Activated T-cell treated with anti-CD3 and anti-CD28 coated beads, Interleukin-2, amount 50 U/mL, for 48 hours (primary cell): ENCODE data around the gene COPRS.
A peak's percentile ranks its signal among the peaks of the same experiment; 100 is the strongest.
"Not testable (repeated sequence)": the region's sequence is repeated elsewhere in the genome, so short reads cannot be mapped to it uniquely, and the experiment has no call there.

Experiments used
- DNase-seq, 2 experiments: peaks; one replicate each; pipeline ENCODE4 v3.0.0-alpha.2; 2020

COPRS gene

DNA sequence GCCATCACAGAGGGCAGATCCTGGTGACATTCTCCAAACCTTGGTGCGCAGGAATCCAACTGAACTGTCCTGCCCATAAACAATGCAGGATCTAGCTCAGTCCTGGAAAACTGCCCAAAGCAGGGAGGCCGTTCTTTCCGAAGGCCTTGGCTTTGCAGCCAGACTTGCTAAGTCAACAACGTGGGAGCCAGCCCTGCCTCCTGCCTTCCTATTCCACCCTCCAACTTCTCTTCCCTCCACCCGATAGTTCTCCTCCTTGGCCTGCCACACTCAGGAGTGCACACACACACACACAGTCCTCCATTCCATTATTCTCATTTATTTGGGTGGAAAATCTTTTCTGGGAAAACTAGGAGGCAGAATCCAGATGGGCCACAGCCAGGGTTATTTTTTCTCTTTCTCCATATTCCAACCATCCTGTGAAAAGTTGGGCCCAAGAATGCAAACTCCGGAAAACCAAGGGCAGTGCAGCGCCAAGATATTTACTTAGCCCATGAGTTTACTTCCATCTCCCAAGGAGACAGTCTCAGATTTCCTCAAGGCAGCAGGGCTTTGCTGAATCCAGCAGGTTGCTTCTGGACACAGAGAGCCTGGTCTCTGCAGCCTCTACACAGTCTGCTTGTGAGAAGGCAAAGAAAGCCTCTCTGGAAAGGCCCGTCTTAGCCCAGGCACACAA, 15.8 kb downstream of the COPRS start:
- no peak for DNase-seq

DNA sequence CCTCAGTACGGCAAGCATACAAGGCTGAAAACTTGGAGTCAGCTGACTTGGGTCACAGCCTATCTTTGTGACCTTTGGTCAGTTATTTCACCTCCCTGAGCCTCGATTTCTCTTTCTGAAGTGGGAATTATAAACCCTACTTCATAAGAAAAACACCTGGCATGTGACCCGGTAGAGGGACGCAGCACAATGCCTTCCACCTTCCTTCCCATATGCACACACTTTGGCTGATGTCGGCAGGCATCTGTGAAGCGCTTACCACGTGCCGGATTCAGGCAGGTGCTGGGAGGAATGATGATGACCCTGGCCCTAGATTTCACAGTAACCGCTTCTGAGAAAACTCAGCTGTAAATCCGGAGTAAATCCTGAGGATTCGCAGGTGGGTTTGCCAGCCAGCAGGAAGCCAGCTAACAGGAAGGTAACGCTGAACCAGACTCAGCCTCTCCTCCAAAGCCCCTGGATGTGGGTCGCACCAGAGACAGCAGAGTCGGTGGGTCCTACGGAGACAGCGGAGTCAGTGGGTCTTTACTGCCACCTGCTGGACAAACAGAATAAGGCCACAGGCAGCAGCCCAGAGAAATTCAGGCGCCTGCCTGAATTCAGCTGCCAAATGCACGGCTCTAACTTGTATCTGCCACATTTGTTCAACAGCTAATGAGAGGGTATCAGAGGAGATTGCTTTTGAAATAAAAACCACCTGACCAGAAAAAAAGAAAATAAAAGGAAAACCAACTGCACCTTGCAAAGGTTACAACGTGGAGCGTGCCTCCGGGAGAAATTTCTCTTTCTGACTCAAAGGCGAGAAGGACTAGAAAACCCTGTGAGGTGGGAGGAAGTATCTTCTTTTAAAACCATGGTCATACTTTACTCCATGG, 16.6 kb downstream of the COPRS start:
- DNase-seq, result peak; percentile 73 to 76

DNA sequence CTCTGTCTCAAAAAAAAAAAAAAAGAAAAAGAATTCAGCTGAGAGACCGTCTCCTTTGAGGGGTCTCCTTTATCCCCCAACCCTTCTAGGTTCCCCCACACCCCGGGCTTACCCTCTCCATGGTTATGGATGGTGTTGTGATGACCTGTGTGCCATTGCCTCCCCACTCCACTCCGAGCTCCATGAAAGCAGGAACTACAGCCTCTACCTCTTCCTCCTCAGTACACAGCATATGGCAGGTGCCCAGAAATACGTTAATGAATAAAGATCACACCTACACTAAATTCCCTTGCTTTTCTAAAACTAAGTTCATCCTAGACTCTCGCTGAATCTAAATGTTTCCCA, 17.2 kb downstream of the COPRS start:
- DNase-seq, result no peak

DNA sequence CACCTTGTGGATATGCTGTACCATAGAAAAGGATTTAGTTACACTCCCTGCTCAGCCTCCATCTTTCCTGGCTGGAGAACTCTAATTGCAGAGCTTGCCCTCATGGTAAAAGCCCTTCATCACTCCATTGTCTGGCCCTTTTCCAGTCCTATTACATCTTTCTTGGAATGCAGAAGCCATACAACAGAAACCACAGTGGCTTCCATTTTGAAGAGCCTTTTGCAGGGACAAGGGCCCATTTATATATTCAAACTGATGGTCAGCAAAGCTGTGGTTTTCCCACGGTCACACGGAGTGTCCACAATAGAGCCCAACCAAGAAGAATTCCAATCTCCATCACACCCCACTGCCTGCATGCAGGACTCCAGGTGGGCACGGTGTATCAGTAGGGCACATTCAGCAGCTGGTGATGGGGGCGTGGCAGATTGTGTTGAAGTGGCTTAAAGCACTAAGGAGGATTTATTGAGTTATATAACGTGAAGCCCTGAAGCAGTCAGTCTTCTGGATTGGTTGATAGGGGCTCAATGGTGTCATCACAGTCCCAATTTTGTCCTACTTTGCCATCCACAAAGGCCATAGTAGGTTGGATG, 20.3 kb downstream of the COPRS start:
- DNase-seq, result no peak

DNA sequence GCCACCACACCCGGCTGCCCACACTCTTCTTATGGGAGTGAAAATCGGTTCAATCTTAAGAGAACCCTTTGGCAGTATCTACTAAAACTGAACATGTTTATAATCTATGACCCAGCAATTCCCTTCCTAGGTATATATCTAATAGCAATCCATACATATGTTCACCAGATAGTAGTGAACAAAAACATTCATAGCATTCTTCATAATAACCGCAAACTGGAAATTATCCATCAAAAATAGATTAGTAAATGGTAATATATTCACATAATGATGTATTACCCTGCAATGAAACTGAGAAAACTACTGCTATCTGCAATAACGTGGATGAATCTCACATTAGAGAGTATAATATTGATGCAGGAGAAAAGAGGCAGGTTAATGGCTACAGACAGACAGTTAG, 23.1 kb downstream of the COPRS start:
- no peak for DNase-seq

DNA sequence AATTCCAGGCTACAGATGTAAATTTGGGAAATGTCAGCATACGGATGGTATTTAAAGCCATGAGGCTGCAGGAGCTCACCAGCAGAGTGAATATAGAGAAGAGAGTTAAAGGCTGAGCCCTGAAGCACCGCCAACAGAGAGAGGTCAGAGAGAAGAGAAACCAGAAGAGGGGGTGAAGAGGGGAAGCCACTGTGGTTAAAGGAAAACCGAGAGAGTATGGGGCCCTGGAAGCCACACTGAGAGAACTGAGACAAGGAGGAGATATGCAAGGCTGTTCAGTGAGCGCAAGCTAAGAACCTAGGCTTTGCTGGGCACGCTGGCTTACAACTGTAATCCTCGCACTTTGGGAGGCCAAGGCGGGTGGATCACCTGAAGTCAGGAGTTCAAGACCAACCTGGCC, 24.6 kb downstream of the COPRS start:
- no peak for DNase-seq

DNA sequence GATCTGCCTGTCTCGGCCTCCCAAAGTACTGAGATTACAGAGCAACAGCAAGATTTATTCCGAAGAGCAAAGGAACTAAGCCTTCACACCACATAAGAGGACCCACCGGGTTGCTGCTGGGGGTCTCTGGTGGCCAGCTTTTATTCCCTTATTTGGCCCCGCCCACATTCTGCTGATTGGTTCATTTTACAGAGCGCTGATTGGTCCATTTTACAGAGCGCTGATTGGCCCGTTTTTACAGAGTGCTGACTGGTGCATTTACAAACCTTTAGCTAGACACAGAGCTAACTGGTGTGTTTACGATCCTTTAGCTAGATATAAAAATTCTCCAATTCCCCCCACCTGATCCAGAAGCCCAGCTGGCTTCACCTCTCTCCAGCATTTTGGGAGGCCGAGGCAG, 26.3 kb downstream of the COPRS start:
- DNase-seq, result no peak

DNA sequence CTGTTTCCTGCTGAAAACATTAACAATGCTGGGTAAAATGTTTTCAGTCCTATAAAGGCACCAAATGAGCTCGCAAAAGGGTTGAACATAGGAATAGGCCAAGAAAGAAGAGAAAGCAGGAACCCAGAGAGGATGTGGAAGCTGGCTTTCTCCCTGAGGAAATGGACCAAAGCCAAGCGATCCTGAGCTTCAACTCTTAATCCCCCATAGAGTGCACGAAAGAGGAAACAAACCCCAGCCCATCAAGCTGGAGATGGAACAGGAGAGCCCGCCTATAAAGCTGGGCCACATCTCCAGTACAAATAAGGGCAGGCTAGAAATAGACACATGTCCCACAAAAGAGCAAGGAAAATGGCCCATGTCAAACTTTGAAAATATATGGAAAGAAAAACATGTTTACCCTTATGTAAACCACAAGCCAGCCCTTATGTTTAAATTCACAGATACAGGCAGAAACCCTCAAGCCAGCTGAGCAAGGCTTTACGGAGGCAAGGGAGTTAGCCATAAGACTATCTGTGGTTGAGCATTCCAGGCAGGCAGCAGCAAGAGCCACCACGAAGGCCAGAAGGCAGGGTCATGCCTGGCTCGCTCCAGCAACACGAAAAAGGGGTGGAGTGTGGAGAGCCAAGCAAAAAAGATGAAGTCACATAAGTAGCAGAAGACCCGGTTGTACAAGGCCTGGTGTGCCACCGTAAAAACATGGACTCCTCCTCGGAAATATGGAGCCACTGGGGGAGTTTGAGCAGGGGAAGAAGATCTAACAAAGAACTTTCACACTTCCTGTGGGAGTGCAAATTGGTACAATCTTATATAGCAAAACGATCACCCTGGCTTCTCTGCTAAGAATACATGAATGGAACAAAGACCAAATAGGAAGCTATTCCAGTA, 27.8 kb downstream of the COPRS start:
- no peak for DNase-seq

DNA sequence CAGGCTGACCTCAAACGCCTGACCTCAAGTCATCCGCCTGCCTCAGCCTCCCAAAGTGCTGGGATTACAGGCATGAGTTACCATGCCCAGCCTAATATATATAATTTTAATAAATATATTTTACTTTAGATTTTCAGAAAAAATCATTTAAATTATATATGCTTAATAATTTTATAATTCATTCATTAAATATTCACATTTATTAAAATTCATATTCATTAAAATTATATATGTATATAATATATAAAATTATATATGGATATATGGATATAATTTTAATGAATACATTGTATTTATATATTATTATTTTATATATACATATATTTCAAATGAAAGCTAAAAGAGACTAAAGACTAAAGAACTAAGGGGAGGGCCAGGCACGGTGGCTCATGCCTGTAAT, 29.4 kb downstream of the COPRS start:
- no peak for DNase-seq

DNA sequence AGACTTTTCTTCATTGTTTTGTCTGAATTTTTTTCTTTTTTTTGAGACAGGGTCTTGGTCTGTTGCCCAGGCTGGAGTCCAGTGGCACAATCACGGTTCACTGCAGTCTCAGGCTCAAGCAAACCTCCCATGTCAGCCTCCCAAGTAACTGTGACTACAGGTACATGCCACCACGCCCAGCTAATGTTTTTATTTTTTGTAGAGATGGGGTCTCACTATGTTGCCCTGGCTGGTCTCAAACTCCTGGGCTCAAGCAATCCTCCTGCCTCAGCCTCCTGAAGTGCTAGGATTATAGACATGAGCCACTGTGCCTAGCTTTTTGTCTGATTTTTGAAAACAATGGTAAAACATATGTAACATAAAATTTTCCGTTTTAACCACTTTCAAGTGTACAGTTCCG, 30.1 kb downstream of the COPRS start:
- not testable (repeated sequence) for DNase-seq

DNA sequence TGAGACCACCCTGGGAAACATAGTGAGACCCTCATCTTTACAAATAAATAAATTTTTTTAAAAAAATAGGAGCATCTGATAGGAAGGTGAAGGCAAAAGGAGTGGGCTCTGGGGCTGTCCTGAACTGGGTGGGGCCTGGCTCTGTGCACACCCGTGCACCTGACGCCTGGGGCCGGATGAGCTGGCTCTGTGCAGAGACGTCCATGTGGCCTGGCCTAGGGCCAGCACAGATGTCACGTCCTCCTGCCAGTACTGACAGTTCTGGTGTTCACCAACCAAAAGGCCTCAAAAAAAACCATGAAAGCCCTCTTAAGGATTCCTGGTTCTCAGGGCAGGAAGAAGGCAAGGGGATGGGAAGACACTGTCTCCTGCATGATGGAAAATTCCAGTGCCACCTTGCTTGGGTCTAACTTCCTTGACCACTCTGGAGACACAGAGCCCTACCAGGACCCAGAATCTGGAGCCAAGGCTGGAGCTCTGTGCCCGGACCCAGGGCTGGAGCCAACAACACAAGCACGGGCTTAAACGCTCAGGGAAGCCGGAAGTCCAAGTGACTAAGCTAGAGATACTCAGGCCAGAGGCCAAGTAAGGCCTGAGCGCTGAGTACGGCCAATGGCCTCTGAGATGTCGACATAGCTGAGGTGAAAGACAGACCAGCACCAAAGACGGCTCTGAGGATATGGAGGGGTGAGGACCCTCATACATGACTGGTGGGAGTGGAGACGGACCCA, 32.9 kb downstream of the COPRS start:
- DNase-seq, result no peak

DNA sequence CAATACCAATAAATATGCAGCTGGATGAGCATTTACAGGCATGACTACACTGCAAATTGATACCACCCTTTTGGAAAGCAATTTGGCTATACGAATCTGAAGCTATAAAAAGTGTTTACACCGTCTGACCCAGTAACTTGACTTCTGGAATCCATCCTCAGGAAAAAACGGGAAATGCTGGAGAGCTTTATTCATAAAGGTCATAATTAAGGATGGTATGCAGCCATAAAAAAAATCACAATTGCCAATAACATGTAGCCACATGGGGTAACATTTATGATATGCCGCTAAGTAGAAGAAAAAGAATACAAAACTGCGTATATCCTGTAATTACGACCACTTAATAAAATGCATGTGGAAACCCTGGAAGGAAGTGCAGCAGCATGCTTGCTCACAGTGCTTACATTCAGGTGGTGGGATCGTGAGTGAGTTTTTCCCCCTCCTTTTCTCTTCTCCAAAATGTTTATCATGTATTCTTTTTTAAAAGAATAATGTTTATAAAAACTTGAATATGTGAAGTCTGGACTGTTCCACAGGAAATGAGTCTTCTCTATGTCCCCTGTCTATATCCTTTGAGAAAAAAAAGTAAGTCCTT, 34.2 kb downstream of the COPRS start:
- no peak for DNase-seq

DNA sequence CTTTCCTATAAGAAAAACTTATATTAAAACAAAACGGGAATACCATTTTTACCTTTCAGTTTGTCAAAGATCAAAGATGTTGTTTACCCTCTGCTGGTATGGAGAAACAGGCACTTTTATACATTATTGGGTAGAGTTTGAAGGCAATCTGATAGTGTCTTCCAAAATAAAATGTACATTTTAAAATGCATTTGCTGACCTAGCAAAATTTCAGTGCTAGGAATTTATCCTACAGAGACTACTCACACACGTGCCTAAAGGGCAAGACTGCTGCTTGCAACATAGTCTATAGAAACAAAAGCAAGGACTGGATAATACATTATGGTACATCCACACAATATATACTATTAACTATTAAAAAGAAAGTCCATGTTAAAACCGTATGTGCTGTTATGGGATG, 36.0 kb downstream of the COPRS start:
- no peak for DNase-seq

DNA sequence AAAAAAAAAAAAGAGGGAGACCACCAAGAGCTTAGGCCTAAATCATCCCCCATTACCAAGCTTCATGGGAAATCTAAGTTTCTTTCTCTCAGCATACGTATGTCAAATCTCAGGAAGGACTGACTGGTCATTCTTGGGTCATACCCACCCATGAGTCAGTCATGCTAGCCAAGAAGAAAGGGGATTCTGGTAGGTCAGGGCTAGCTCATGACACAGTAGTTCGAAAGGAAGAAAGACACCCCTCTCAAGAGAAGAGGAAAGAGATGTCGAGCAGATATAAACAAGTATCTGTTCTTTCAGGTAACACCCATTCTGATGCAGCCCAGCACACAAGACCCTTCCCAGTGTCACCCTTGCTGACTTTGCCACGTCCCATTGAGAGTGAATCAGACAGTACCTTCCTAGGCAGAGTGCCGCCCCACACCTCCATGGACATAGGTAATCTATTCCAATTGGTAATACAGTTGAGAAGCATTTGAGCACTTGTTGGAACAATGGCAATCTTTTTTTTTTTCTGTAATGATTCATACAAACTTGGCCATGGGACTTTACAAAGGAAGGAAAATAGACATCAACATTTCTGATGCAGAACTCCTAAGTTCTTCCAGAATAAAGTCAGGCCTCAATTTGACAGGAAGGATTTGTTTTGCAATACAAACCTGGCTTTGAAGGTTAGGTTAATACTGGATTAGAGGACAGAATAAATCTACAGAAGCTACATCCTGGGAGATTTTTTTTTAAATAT, 38.2 kb downstream of the COPRS start:
- no peak for DNase-seq

DNA sequence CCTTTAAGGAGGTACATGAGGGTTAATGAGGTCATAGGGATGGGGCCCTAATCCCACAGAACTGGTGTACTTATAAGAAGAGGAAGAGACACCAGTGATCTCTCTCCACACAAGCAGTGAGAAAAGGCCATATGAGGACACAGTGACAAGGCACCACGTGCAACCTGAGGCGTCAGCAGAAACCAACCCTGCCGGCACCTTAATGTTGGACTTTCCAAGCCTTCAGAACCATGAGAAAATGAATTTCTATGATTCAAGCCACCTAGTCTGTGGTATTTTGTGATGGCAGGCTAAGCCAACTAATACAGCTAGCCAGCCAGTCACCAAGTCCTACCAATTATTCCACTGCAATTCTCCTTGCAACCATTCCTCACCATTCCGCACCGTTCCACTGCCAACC, 39.5 kb downstream of the COPRS start:
- no peak for DNase-seq

DNA sequence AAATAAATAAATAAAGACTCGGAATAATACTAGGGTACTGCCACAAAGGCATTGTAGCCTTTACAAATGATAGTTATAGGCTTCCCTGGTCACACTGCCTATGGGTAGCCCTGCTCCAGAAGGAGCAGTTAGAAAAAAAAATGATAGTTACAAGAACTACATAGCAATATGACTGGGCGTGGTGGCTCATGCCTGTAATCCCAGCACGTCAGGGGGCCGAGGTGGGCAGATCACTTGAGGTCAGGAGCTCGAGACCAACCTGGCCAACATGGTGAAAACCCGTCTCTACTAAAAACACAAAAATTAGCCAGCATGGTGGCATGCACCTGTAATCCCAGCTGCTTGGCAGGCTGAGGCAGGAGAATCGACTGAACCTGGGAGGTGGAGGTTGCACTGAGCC, 40.2 kb downstream of the COPRS start:
- DNase-seq, result not testable (repeated sequence)

DNA sequence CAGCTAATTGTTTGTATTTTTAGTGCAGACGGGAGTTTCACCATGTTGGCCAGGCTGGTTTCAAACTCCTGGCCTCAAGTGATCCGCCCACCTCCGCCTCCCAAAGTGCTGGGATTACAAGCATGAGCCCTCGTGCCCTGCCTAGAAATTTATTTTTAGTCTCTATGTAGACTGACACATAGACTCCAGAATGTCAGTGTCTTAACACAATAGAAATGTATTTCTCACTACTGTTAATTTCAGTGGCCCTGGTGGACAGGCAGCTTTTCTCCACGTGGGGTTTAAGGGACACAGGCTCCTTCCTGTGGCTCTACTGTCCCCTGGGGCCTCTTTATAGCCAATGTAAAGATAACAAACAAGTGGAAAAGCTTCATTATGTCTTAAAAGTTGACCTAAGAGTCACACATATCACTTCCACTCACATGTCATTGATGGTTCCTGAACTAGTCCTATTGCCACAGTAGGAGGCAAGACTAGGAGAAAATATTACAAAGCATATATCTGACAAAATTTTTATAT, 43.8 kb downstream of the COPRS start:
- no peak for DNase-seq

DNA sequence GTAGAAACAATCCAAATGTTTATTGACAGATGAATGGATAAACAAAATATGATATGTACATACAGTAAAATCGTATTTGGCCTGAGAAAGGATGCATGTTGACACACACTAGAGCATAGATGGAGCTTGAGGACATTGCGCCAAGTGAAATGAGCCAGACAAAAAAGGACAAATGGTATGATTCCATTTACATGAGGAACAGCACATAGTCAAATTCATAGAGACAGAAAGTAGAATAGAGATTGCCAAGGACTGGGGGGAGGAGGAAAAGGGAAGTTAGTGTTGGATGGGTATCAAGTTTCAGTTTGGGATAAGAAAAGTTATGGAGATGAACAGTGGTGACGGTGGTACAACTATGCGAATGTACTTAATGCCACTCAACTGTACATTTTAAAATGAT, 47.9 kb downstream of the COPRS start:
- DNase-seq, result no peak

DNA sequence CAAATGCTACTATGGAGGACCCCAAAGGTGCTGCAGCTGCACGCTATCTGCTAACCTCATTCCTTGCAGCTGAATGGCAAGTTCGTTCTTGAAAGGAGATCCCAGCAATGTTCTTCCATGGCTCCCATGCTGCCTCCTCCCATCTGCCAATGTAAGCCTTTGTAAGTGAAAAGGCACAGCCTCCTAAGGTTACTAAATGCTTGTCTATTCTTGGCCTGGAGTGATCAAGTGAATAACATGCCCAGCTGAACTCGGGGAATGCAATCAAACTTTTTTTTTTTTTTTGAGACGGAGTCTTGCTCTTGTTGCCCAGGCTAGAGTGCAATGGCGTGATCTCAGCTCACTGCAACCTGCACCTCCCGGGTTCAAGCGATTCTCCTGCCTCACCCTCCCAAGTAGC, 49.2 kb downstream of the COPRS start:
- DNase-seq, result not testable (repeated sequence)

DNA sequence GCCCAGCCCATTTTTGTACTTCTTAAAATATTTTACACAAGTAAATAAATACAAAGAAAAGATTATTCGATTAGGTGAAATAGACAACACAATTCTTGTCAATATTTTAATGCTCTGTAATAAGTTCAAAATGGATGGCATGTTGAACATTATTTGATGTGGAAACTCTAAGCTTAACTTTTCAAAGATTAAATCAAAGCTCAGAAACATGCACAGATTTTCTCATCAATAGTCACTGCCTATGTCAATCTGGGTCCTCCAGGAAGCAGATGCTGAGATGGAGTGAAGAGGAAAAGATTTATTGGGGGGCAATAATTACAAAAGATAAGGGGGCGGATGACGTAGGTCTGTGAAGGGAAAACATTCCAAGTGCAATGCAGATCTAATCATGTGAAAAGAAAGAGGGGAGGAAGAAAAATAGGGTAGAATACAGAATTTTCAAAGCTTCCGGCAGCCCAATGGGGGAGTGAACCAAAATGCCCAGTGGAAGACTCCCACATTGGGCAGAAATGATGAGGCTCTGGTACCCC, 50.5 kb downstream of the COPRS start:
- no peak for DNase-seq

DNA sequence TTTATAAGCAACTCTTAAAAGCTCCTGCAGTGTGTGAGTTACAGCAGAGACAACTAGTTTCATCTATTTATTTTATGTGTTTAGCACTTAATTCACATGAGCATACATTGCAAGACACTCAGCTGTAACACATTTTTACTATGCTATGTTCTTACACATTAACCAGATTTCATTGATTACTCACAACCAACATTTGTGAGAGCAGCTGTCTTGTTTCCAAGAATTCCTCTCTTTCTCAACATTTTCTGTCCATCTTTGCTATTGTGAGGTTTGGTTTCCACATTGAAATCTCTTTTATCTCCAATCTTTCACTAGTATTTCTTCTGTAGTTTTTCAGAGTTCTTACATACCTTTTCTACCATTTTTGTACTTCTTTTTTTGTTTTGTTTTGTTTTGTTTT, 51.2 kb downstream of the COPRS start:
- DNase-seq, result no peak
